GM10847 (cell line): Measurements from ENCODE around the gene CLDN15.

Experiments used
- POLR2A ChIP-seq: IDR thresholded peaks from 2 replicates; pipeline ENCODE4 v1.6.1; 2011; ENCODE audit not compliant: insufficient read length; ENCODE audit errors: extremely low read depth

The CLDN15 gene

GRCh38 chr7:101237206-101238067, at the start of gene CLDN15:
CLDN15 (minus strand) TSS chr7:101237802; CDS start chr7:101237581, 221 bp downstream.
- no peak for TF ChIP-seq POLR2A

- TF ChIP-seq POLR2A, result no peak
These were observed 49.4 kb upstream of the CLDN15 start for GRCh38 chr7:101287032-101287431.

- no peak for TF ChIP-seq POLR2A
These were observed 47.6 kb upstream of the CLDN15 start for GRCh38 chr7:101285171-101285570.

- no peak for TF ChIP-seq POLR2A
These were observed 41.1 kb upstream of the CLDN15 start for GRCh38 chr7:101278461-101279292.

DNA sequence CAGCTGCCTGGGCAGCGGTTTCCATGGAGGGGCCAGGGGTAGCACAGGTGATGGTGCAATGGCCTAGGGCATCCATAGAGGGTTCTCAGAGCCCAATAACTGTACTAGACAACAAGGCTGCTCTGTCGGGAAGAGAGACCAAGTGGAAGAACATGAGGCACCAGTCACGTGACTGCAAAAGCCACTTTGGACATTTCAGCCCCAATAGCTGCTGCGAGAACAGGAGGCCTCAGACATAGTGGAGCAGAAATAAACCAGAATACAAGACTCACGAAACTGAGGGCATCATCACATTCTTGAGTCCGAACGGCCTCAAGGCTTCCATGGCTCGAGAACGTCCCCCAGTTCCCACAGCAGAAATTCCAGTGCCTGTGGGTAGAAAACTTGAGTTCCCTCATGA, 39.6 kb upstream of the CLDN15 start:
- TF ChIP-seq POLR2A, result no peak

DNA sequence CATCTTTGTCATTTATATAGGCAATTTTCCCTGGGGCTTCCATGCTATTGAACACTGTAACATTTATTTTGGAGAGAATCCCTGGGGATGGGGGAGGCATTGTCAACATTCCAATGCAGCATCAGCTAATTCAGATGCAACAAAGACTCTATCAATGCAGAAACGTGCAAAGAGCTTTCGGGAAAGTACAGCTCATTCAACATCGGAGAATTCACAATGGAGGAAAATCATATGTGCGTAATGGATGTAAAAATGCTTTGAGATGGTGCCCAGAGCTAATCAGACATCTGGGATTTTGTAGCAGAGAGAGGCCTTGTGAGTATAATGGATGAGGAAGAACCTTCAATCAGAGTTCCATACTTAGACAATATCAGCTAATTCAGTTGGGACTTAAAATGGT, 35.6 kb upstream of the CLDN15 start:
- no peak for TF ChIP-seq POLR2A

- TF ChIP-seq POLR2A, result no peak
These were observed 33.4 kb upstream of the CLDN15 start for GRCh38 chr7:101271021-101271420.

GRCh38 chr7:101269664-101270063, 32.1 kb upstream of the CLDN15 start:
- no peak for TF ChIP-seq POLR2A

DNA sequence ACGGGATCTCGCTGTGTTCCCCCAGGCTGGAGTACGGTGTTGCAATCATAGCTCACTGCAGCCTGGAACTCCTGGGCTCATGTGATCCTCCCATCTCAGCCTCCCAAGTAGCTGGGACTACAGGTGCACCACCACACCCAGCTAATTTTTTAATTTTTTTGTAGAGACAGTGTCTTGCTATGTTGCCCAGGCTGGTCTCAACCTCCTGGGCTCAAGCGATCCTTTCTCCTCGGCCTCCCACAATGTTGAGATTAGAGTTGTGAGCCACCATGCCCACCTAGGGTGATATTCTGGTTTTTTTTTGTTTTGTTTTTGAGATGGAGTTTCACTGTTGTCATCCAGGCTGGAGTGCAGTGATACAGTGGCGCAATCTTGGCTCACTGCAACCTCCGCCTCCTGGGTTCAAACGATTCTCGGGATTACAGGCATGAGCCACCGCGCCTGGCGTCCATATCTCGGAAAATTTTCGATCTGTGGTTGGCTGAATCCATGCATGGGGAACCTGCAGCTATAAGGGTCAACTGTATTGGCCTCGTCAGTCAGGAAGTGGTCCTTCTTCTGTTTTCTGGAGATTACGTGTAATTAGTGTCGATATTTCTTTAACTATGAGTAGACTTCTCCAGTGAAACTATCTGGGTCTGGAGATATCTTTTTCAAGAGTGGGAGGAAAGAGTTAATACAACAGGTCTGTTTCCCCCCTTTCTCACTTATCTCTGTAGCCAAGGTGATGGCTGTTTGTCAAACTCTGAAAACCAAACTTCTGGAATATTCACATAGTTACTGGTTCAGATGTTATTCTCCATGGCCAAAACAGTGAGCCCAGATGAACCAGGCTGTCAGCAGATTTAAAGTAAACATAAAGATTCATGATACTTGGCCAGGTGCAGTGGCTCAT, 28.3 kb upstream of the CLDN15 start:
- no peak for TF ChIP-seq POLR2A

DNA sequence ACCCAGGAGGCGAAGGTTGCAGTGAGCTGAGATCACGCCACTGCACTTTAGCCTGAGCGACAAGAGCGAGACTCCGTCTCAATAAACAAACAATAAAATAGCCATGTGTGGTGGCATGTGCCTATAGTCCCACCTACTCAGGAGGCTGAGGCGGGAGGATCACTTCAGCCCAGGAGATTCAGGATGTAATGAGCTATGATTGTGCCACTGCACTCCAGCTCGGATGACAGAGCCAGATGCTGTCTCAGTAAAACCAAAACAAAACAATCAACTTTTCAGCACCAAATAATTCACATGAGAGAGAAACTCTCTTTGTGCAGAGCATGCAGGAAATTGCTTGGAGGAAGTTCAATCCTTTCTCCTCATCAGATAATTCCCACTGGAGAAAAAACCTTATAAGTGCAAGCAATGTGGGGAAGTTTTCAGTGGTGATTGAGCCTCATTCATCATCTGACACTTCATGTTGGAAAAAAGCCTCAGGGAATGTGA, 20.7 kb upstream of the CLDN15 start:
- no peak for TF ChIP-seq POLR2A

DNA sequence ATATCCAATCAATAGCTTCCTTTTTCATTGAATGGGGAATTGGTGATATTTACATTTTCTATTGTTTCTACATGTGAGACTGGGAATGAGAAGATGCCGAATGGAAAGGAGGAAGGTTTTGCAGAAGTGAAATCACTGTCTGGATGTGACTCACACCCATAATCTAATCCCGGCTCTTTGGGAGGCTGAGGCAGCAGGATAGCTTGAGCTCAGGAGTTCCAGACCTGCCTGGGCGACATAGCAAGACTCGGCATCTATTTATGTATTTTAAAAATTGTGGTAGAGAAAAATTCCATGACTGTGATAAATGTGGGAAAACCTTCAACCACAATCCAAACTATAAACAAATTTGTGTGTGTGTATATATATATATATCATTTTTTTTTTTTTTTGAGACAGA, 18.2 kb upstream of the CLDN15 start:
- TF ChIP-seq POLR2A, result no peak

DNA sequence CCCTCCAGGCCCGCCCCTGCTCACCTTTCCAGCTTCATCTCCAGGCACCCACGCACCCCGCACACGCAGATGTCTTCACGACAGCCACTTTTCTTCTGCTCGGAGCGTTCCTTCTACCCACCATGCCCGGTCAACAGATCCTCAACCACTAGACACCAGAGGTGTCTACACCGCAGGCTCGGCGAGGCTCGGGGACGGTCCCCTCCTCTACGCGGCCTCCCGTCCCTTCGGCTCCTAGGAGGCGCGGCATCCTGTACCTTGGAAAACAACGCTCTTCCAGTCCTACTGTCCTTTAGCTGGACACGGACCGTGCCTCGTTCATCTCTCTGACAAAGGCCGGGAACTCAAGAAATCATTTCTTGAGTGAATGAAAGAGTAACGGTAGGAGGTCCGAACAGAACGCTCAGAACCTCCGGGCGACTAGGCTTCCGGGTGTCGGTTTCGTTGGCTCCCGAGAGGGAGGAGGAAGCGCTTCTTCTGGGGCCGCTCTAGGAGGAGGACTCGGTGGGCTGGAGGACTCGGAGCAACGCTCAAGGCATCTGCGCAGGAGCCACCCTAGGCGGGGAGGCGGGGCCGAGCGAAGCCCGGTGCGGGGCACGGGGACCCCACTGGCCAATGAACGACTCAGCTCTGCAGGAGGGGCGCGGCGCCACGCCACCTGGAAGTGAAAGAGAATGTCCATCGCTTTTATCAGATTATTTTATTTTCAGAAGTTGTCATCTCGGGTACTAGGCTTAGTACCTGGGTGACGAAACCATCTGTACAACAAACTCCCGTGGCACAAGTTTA, 14.5 kb upstream of the CLDN15 start:
- peak; percentile 54 for TF ChIP-seq POLR2A

GRCh38 chr7:101250324-101250723, 12.7 kb upstream of the CLDN15 start:
- no peak for TF ChIP-seq POLR2A

GRCh38 chr7:101248276-101248675, 10.7 kb upstream of the CLDN15 start:
- no peak for TF ChIP-seq POLR2A
